Endometrium (tissue), 2 donors: ENCODE data around the gene CARD10.

Experiments
- FAIRE-seq: peaks from 2 replicates; lab custom pipeline; 2012; peaks lifted over from hg19 to GRCh38; lab: Jason Lieb, UNC
- donor health status: control.
- donor health status: control.

CARD10 gene

DNA sequence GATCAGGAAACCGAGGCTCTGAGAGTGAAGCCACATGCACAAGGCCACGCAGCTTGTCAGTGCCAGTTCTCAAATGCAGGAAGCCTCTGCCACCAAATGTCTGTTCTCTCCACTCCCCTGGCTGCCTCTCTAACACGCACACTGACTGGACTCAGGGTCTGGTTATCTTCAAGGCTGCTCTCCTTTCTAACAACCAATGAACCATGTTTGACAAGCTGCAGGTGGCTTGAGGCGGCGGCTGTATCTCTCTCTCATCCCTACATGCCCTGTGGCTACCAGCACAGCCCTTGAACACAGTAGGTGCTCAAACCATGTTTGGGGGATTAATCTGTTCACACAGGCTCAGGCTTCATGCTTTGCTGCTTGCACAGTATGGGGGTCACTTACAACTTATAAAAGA, 56.8 kb downstream of the CARD10 start:
- FAIRE-seq = no peak

- no peak for FAIRE-seq
These were observed 57.3 kb downstream of the CARD10 start for GRCh38 chr22:37461961-37462360.

DNA sequence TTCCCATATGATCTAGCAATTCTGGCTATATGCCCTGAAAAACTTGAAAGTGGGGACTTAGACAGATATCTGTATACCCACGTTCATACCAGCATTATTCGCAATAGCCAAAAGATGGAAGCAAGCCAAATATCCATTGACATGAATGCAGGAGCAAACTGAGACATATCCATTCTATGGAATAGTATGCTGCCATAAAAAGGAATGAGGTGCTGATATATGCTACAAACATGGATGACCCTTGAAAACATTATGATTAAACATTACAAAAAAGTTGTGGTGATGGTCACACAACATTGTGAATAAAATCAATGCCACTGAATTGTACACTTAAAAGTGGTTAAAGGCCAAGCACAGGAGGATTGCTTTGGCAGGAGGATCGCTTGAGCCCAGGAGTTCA, 58.5 kb downstream of the CARD10 start:
- no peak for FAIRE-seq

- FAIRE-seq = no peak
These were observed 60.0 kb downstream of the CARD10 start for GRCh38 chr22:37459206-37459605.

- no peak for FAIRE-seq
These were observed 61.9 kb downstream of the CARD10 start for GRCh38 chr22:37457093-37457893.

DNA sequence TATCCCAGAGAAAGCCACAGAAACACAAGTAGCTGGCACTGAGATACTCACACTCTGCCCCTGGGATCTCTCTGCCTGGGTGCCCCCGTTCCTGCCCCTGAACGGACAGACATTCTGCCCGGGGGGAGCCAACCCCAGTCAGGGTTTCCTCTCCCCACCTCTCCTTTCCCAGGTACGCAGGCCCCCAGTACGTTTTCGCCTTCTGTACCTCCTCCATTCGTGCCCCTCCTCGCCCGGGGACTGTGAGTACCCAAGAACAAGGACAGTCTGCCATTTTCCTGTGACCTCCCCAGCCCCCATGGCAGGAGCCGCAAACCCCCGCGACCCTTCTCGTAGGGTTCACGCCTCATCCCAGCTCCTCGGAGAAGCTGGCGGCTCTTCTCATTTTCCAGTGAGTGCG, 62.9 kb downstream of the CARD10 start:
- no peak for FAIRE-seq

- FAIRE-seq = no peak
These were observed 63.3 kb downstream of the CARD10 start for GRCh38 chr22:37455896-37456295.

DNA sequence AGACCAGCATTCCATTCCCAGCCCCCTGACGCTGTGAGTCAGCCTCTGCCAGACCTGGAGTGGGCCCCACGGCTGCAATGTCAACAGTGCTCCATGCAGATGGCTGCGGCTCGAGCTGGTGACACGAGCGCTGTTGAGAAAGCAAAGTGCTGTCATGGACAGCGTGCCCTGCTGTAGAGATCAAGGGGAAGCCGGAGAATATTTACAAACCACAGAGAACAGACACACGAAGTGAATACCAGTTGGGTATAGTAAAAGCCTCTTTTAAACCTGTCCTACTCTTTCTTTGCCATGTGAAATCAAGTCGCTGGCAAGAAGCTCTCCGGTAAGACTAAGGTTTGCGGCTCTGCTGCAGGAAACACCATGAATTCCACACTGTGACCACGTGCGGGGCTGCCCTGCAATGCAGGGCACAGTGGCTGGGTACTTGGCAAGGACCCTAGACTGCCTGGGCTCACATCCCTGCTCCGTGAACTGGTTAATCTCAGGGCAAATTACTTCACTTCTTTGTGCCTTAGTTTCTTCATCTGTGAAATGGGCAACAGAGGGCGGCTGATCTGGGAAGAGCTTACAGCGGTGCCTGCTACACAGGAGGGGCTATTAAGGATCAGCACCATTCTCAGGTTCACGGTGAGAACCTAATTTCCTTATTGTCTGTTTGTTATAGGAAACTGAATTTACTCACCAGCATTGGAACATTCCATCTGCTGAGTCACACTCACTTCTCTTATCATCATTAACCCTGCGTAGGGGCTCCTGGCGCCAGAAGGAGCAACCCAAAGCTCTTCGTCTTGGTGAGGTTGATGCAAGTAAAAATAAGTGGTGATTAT, 64.1 kb downstream of the CARD10 start:
- no peak for FAIRE-seq

DNA sequence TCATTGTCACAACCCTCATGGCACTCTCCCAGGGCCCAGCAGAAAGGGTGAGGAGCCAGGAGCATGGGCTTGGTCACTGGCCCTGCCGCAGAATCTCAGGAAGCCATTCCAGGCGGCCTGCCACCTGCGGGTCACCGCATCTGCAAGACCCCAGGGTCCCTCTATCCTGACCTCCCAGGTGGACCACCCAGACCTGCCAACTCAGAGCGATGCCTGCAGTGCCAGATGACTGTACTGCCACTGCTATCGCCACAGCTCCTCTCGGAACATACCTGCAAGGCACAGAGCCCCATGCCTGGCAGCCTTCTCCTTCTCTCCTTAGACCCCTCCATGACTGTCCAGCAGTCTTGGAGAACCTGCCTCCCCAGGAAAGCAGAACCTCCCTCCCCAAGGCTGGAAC, 65.5 kb downstream of the CARD10 start:
- no peak for FAIRE-seq

GRCh38 chr22:37451218-37451617, 68.0 kb downstream of the CARD10 start:
- no peak for FAIRE-seq

DNA sequence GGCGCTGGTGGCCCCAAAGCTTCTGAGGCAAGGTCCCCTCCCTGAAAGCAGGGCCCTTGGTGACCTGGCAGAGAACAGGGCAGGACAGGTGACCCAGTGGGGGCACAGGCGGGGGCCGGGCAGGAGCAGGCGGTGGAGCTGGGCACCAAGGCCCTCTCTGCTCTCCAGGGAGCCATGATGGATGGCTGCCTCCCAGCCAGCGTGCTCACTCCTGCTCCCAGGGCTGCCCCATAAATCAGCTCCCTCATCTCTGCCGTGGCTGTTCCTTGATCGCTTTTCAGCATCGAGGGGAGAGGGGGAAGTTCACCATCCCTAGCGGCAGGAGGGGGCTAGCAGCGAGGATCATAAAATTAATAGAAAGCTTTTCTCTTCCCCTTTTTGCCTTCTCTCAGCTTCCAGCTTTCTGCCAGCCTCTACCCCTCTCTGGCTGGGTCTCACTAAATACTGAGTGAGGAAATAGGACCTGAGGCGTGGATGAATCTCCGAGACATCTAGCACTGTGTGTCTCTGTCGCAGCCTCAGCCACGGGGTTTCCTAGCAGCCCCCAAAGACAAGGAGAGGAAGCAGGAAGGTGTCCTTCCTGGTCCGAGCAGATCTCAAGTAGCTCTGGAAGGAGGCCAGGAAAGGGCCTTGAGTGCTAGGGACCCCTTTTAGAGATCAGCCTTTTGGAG, 69.7 kb downstream of the CARD10 start:
- FAIRE-seq = no peak

GRCh38 chr22:37448516-37449127, 70.6 kb downstream of the CARD10 start:
- no peak for FAIRE-seq

DNA sequence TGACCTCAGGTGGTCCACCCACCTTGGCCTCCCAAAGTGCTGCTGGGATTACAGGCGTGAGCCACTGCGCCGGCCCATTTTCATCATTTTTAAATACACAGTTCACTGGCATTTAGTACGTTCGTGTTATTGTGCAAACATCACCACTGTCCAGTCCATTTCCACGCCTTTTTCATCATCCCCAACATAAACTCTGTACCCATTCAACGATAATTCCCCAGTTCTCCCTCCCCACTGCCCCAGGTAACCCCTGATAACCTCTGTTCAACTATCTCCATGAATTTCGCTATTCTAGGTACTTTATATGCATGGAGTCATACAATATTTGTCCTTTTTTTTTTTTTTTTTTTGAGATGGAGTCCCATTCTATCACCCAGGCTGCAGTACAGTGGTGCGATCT, 73.7 kb downstream of the CARD10 start:
- no peak for FAIRE-seq

GRCh38 chr22:37443977-37444376, 75.2 kb downstream of the CARD10 start:
- no peak for FAIRE-seq

GRCh38 chr22:37443086-37443485, 76.1 kb downstream of the CARD10 start:
- no peak for FAIRE-seq

- FAIRE-seq = no peak
These were observed 76.7 kb downstream of the CARD10 start for GRCh38 chr22:37442537-37442936.

- no peak for FAIRE-seq
These were observed 77.1 kb downstream of the CARD10 start for GRCh38 chr22:37442135-37442534.

DNA sequence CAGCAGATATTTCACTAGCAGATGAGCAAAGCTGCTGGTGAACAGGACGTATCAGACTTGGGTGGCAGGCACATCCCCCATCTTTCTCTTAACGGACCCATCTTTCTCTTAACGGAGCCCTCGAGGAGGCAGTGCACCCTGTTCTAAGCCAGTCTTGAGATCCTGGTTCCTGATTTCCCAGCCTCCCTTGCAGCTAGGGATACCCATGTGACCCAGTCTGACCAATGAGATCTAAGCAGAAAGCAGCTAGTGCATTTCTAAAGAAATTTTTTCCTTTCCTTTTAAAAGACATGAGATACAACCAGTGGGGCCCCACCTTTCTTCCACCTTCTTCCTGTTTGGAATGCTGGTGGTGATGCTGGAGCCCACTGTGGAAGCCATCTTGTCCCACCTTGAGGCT, 78.3 kb downstream of the CARD10 start:
- no peak for FAIRE-seq
